Measurements from ENCODE around the gene TRAF4. TPM values are rescaled to one million over a fixed set of nuclear protein-coding genes. Genes with fewer than 3 reads are reported as not detected.
A peak's percentile ranks its signal among the peaks of the same experiment; 100 is the strongest.

TRAF4 gene, protein sequence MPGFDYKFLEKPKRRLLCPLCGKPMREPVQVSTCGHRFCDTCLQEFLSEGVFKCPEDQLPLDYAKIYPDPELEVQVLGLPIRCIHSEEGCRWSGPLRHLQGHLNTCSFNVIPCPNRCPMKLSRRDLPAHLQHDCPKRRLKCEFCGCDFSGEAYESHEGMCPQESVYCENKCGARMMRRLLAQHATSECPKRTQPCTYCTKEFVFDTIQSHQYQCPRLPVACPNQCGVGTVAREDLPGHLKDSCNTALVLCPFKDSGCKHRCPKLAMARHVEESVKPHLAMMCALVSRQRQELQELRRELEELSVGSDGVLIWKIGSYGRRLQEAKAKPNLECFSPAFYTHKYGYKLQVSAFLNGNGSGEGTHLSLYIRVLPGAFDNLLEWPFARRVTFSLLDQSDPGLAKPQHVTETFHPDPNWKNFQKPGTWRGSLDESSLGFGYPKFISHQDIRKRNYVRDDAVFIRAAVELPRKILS
- polyA plus RNA-seq = 57.3 to 69.4 TPM (median 60.5 TPM) in 3 replicates
- polyA plus RNA-seq (2011; ENCODE audit: low read depth) = 12.1 TPM
- polyA plus RNA-seq (2011; cell fraction: cytosol; rRNA removed) = 34.2 and 49.5 TPM in 2 replicates
- 136 and 156 TPM in 2 replicates for polyA plus RNA-seq (2011; cell fraction: nucleus; rRNA removed)
- 29.3 and 55.3 TPM in 2 replicates for polyA plus RNA-seq (2012; ENCODE audit: low replicate concordance)
- polyA minus RNA-seq = 78.9 to 246 TPM (median 103 TPM) in 3 replicates
- polyA minus RNA-seq (2011; cell fraction: cytosol; rRNA and poly(A)+ RNA removed) = 74.6 TPM
- 85.4 and 89.2 TPM in 2 replicates for polyA minus RNA-seq (2011; cell fraction: nucleus; rRNA and poly(A)+ RNA removed)

DNA sequence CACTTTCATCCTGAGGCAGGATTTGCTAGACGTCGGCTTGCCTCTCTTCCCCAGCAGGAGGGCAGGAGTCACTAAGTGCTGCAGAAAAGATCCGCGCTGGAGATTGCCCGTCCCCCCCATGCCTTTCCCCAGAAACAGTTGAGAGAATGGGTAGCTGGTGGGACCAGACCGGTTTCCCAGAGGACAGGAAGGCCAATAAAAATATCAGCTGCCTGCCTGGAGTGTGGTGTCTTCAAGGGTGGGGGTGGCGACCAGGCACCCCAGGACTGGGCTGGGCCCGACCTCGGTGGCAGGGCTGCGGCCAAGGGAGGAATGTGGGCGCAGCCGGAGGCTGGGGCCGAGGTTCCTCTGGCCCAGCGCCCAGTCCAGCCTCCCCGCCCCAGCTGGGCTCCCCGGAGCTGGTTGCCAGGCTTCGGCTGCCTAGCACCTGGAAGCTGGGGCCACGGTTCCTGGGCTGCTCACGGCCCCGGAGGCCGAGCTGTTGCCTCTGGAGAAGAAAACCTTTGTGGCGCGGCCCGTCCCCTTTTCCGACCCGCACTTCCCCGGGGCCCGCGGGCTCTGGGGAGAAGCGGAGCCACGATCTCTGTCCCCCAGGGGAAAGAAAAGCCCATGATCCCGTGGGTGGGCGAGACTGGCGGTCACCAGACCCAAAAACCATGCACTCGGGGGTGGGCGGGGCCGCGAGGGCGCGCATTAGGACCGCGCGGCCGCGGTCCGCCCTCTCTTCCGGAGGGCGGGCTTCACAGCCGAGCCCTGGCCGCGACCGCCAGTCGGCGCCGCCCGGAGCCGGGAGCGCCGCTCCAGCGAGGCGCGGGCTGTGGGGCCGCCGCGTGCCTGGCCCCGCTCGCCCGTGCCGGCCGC lies at the start of gene TRAF4:
TSS of gene TRAF4 (plus strand) at position 769 of the 861 bp plus-strand sequence. CDS start 102 bp downstream, outside the sequence.
- H3K4me3 ChIP-seq (ENCODE audit: control insufficient read depth in 2 of 3, extremely low read depth in 1 of 3, insufficient read depth in 2 of 3, low read depth in 1 of 3, low read length in 3 of 3) = peak within 1 kb of the TSS; percentile 88 to 98 (median 89)
- H3K27ac ChIP-seq (ENCODE audit: control insufficient read depth, insufficient read depth, low read length) = peak within 1 kb of the TSS; percentile 91
- FAIRE-seq = no peak
- DNase-seq (ENCODE audit: low read depth, low spot score) = no peak
- peak within 1 kb of the TSS; percentile 96 for H3K9ac ChIP-seq (ENCODE audit: control insufficient read depth, extremely low read depth, insufficient read depth, low read length)
- peaks cover 33% of the 10 kb centered on the region for H3K4me1 ChIP-seq (ENCODE audit: control insufficient read depth, extremely low read depth, insufficient read depth, low read length)
- no peak for TF ChIP-seq EZH2 (IDR thresholded peaks at IDR 0.05; ENCODE audit: low read length)
- TF ChIP-seq, protein P1, sequence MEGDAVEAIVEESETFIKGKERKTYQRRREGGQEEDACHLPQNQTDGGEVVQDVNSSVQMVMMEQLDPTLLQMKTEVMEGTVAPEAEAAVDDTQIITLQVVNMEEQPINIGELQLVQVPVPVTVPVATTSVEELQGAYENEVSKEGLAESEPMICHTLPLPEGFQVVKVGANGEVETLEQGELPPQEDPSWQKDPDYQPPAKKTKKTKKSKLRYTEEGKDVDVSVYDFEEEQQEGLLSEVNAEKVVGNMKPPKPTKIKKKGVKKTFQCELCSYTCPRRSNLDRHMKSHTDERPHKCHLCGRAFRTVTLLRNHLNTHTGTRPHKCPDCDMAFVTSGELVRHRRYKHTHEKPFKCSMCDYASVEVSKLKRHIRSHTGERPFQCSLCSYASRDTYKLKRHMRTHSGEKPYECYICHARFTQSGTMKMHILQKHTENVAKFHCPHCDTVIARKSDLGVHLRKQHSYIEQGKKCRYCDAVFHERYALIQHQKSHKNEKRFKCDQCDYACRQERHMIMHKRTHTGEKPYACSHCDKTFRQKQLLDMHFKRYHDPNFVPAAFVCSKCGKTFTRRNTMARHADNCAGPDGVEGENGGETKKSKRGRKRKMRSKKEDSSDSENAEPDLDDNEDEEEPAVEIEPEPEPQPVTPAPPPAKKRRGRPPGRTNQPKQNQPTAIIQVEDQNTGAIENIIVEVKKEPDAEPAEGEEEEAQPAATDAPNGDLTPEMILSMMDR (optimal IDR thresholded peaks at IDR 0.05 in 1 of 3, IDR thresholded peaks at IDR 0.05 in 1 of 3, conservative IDR thresholded peaks at IDR 0.05 in 1 of 3; ENCODE audit: extremely low read depth in 1 of 3, insufficient read depth in 2 of 3, low read length in 3 of 3) = peak in 2 of 3 experiments; percentile 3 to 30
- H2AFZ ChIP-seq (ENCODE audit: control insufficient read depth, low read length) = no peak within 1 kb of the TSS
- peaks cover 24% of the 10 kb centered on the region for H4K20me1 ChIP-seq (ENCODE audit: control insufficient read depth, extremely low read depth, insufficient read depth, low read length)
- H3K9me3 ChIP-seq (ENCODE audit: control insufficient read depth, low read depth, low read length) = peaks cover 11% of the 10 kb centered on the region
- peaks cover 45% of the 10 kb centered on the region for H3K79me2 ChIP-seq (ENCODE audit: control insufficient read depth, insufficient read depth, low read length)
- H3K36me3 ChIP-seq (ENCODE audit: control insufficient read depth in 2 of 2, extremely low read depth in 1 of 2, insufficient read depth in 2 of 2, low read length in 2 of 2) = peaks cover 18 to 23% of the 10 kb centered on the region in 2 experiments
- H3K27me3 ChIP-seq (ENCODE audit: control insufficient read depth, extremely low read depth, insufficient read depth, low read length) = no peaks in the 10 kb centered on the region
- dilution Hi-C loops (cut with MboI; ENCODE audit: extremely low pct_ligation_motif_present, low sequenced_read_pairs) = no loop called here
- H3K9me1 ChIP-seq (ENCODE audit: control insufficient read depth, extremely low read depth, insufficient read depth, low read length) = peaks cover 7% of the 10 kb centered on the region
- H3K4me2 ChIP-seq (ENCODE audit: control insufficient read depth, extremely low read depth, insufficient read depth, low read depth, low read length) = peak within 1 kb of the TSS; percentile 96

- Histone ChIP-seq H3K27ac (ENCODE audit: control insufficient read depth, insufficient read depth, low read length) (no peak overlapping the region), H3K9ac (ENCODE audit: control insufficient read depth, extremely low read depth, insufficient read depth, low read length) (no peak overlapping the region), H3K36me3 (ENCODE audit: control insufficient read depth in 2 of 2, extremely low read depth in 1 of 2, insufficient read depth in 2 of 2, low read length in 2 of 2) (peaks cover 61 to 65% of the 10 kb centered on the region in 2 experiments), H4K20me1 (ENCODE audit: control insufficient read depth, extremely low read depth, insufficient read depth, low read length) (no peaks in the 10 kb centered on the region), H3K79me2 (ENCODE audit: control insufficient read depth, insufficient read depth, low read length) (no peaks in the 10 kb centered on the region), H3K9me1 (ENCODE audit: control insufficient read depth, extremely low read depth, insufficient read depth, low read length) (no peaks in the 10 kb centered on the region), H3K4me3 (ENCODE audit: control insufficient read depth in 2 of 3, extremely low read depth in 1 of 3, insufficient read depth in 2 of 3, low read depth in 1 of 3, low read length in 3 of 3) (no peak overlapping the region), H3K9me3 (ENCODE audit: control insufficient read depth, low read depth, low read length) (no peaks in the 10 kb centered on the region), H3K4me2 (ENCODE audit: control insufficient read depth, extremely low read depth, insufficient read depth, low read depth, low read length) (no peak overlapping the region), H3K27me3 (ENCODE audit: control insufficient read depth, extremely low read depth, insufficient read depth, low read length) (no peaks in the 10 kb centered on the region), H2AFZ (ENCODE audit: control insufficient read depth, low read length) (no peak overlapping the region), H3K4me1 (ENCODE audit: control insufficient read depth, extremely low read depth, insufficient read depth, low read length) (no peaks in the 10 kb centered on the region)
- FAIRE-seq (no peak), DNase-seq (ENCODE audit: low read depth, low spot score) (no peak)
- TF ChIP-seq, protein P1 (optimal IDR thresholded peaks at IDR 0.05 in 1 of 3, IDR thresholded peaks at IDR 0.05 in 1 of 3, conservative IDR thresholded peaks at IDR 0.05 in 1 of 3; ENCODE audit: extremely low read depth in 1 of 3, insufficient read depth in 2 of 3, low read length in 3 of 3) = no peak
- TF ChIP-seq EZH2 (IDR thresholded peaks at IDR 0.05; ENCODE audit: low read length) = no peak
- dilution Hi-C loops (cut with MboI; ENCODE audit: extremely low pct_ligation_motif_present, low sequenced_read_pairs) = no loop called here
These were observed 45.4 kb upstream of the TRAF4 start for GRCh38 chr17:28698253-28698941.
